GM11168 (cell line): ENCODE measurements around the gene MAPKAP1.

Experiments
- in situ Hi-C: fragments of 300-500 bp; cut with MboI; formaldehyde crosslinking; loops from one replicate; pipeline ENCODE4 v1.12.0; 2022; ENCODE audit warnings: low sequenced_read_pairs; ENCODE audit not compliant: unreplicated experiment

Gene MAPKAP1

GRCh38 chr9:125444956-125445506 lies 262.0 kb downstream of the MAPKAP1 start:
- in situ Hi-C loops: no loop called here

GRCh38 chr9:125444166-125444565 lies 262.8 kb downstream of the MAPKAP1 start:
- in situ Hi-C loops: no loop called here

GRCh38 chr9:125443367-125443766 lies 263.6 kb downstream of the MAPKAP1 start:
- in situ Hi-C loops: no loop called here

GRCh38 chr9:125442452-125442851 lies 264.6 kb downstream of the MAPKAP1 start:
- in situ Hi-C loops: no loop called here

GRCh38 chr9:125440411-125440810 lies 266.6 kb downstream of the MAPKAP1 start:
- in situ Hi-C loops: no loop called here

- in situ Hi-C loops: no loop called here
Observed at GRCh38 chr9:125439434-125440272, 267.4 kb downstream of the MAPKAP1 start.

DNA sequence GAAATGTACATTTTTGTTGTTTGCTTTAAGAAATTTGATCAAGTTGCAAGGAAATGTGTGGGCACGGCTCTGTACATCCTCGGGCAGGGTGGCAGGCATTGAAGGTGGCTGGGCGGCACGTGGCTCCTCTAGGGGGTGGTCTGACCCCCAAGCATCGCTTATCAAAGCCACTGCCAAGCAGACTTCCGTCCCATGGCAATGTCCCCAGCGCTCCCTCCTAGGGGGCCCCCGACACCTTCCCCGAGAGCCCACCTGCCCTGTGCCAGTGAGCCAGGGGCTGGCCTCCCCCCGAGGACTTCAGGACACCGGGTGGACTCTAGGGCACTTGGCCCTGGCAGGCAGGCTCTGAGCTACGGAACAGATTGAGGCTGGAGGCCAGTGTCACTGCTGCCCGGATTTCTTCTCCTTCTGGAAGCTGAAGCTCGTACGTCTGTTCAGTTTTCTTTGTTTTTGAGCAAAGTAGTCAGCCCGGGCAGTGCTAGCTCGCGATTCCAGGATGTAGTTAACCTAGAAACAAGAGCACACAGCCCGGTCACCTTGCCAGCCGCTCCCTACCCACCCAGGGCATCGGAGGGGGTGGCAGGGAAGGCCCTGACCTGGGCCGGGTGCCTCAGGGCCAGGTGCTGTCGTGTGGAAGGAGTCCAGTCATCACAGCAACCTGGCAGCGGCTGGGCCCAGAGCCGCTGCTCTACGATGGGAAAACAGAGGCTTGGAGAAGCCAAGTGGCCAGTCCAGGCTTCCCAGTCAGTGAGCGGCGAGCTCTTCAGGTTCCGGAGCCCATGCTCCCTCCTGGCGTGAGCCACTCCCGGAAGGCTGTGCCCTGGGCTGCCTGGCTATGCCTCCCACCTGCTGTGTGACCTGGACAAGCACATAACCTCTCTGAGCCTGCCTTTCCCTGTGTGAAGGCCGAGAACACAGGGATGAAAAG lies 268.2 kb downstream of the MAPKAP1 start:
- in situ Hi-C loops: no loop called here

- in situ Hi-C loops: no loop called here
Observed at GRCh38 chr9:125437771-125438221, 269.2 kb downstream of the MAPKAP1 start.

- in situ Hi-C loops: no loop called here
Observed at GRCh38 chr9:125436613-125437443, 270.2 kb downstream of the MAPKAP1 start.

GRCh38 chr9:125435776-125436612 lies 271.0 kb downstream of the MAPKAP1 start:
- in situ Hi-C loops: no loop called here

DNA sequence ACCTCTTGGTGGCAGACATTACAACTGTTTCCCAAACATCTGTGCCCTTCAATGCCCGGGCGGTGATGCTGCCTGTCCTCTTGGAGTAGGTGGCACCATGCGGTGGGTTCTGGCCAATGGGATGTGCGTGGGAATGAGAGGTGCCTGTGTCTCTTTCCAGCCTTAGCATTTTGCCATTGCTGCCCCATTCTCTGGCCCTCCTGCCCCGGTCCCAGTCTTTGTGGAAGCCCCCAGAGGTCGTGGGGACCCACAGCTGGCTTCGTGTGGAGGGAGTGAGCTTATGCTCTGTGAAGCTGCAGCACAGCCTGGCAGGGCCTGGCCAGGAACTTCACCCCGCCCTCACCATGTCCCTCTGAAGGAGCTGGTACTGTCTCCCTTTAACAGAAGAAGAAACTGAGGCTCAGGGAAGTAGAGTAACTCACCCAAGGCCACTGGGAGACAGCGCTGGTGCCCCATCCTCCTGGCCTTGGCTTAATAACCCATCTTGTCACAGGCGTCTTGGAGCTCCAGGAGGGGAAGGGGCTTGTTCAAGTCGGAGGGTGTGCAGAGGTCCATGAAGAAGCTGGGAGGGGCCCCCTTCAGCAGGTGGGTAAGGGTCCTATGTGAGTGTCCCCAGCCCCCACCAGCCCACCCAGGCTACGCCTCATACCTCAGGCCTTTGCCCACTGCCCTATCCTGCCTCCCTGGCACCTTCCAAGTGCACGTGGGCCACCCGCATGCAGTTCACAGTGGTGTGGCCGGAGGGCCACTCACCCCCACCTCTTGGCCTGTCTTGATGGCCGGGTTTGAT lies 271.8 kb downstream of the MAPKAP1 start:
- in situ Hi-C loops: no loop called here

DNA sequence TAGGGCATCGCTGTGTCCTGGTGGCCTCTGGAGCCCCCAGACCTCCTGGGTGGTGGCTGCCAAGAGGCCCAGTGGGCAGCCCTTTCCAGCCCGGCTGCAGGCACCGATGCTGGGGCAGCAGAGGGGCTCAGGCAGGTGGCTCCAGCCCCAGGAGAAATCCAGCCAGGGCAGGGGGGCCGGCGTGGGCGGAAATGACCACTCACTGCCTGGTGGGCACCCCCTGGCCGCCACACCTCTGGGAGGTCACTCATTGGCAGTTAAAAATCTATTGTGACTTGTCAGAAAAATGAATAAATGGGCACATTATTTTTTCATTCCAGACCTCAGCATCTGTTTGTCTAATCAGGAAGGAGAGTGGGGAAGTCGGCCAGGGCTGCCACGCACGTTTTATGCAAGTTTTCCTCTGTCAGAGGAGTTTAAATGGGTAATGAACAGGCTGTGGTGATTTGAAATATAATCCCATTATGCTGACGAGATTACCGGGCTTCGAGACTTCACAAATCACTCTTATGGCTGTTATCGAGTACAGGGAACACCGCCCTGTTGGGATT lies 273.5 kb downstream of the MAPKAP1 start:
- in situ Hi-C loops: no loop called here

- in situ Hi-C loops: no loop called here
Observed at GRCh38 chr9:125432715-125433385, 274.2 kb downstream of the MAPKAP1 start.

DNA sequence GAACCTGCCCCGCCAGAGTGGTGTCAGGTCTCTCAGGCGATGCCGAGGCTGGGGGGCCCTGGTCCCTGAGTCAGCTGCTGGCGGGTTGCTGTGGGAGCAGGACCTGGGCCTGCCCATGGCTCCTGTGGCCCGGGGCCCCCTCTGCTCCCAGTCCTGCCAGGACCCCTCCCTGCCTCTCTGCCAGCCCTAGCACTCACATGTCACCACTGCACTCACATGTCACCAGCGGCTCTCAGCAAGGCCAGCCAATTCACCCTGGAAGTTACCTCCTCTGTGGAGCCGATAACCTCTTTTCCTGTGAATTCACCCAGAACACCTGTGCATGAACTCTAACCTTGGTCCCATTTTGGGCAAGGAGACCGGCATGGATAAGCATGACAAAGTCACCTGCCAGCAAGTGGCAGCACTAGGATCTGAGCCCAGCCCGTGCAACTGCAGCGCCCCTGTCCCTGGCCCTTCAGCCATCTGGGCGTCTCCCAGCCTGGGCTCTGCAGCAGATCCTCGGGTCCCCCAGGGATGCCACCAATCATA lies 275.2 kb downstream of the MAPKAP1 start:
- in situ Hi-C loops: no loop called here

GRCh38 chr9:125431012-125431305 lies 276.0 kb downstream of the MAPKAP1 start:
- in situ Hi-C loops: no loop called here

- in situ Hi-C loops: no loop called here
Observed at GRCh38 chr9:125430161-125431011, 276.6 kb downstream of the MAPKAP1 start.
